ENCODE data around the gene SAMD11. TPM values are rescaled to one million over a fixed set of nuclear protein-coding genes. Genes with fewer than 3 reads are reported as not detected.

SAMD11 gene
- total RNA-seq, 1 experiment from 2014 or later: 2.3 TPM

GRCh38 chr1:899636-900317 lies 23.9 kb upstream of the SAMD11 start (continued):
- TF ChIP-seq PREB (CRISPR knock-in tag; IDR thresholded peaks at IDR 0.05; ENCODE audit: borderline replicate concordance): no peak
- TF ChIP-seq ZSCAN18 (CRISPR knock-in tag; IDR thresholded peaks at IDR 0.05): no peak
- TF ChIP-seq PRDM15 (CRISPR knock-in tag; IDR thresholded peaks at IDR 0.05): no peak
- TF ChIP-seq NR1H2 (CRISPR knock-in tag; IDR thresholded peaks at IDR 0.05): no peak
- TF ChIP-seq SP1 (CRISPR knock-in tag; conservative IDR thresholded peaks at IDR 0.05): no peak

- CTCF ChIA-PET: interaction anchor here (1.1 kb wide), 1 partner anchor 81 kb away, joined by 4 read pairs; no protein-coding TSS in a partner anchor
- no peak for DNase-seq (ENCODE audit: low spot score)
- peaks cover 5% of the 10 kb centered on the region for H3K4me1 Mint-ChIP-seq
Measured at GRCh38 chr1:901108-901859, 22.4 kb upstream of the SAMD11 start.

More at GRCh38 chr1:901108-901859, 22.4 kb upstream of the SAMD11 start:
- POLR2A ChIA-PET: no interaction called here
- H3K27ac Mint-ChIP-seq: no peak overlapping the region
- H3K36me3 Mint-ChIP-seq: no peaks in the 10 kb centered on the region
- no peak overlapping the region for H3K4me3 Mint-ChIP-seq
- ATAC-seq: no peak
- peaks cover 71% of the 10 kb centered on the region for H3K27me3 Mint-ChIP-seq (ENCODE audit: low read depth)
- peaks cover 3% of the 10 kb centered on the region; the same call in 1 of the 2 replicates for H3K9me3 Mint-ChIP-seq
- no peak for TF ChIP-seq OVOL2 (CRISPR knock-in tag; IDR thresholded peaks at IDR 0.05; ENCODE audit: borderline replicate concordance)
- TF ChIP-seq MYBL2 (CRISPR knock-in tag; IDR thresholded peaks at IDR 0.05): no peak
- TF ChIP-seq ARID4B (CRISPR knock-in tag; IDR thresholded peaks at IDR 0.05; ENCODE audit: borderline replicate concordance): no peak
- TF ChIP-seq STAT6 (CRISPR knock-in tag; conservative IDR thresholded peaks at IDR 0.05; ENCODE audit: low read depth): no peak
